ENCODE measurements around the gene SPDYC. TPM values are rescaled to one million over a fixed set of nuclear protein-coding genes. Genes with fewer than 3 reads are reported as not detected.

Gene SPDYC
- total RNA-seq, 1 donor from 2014 or later: not detected

DNA sequence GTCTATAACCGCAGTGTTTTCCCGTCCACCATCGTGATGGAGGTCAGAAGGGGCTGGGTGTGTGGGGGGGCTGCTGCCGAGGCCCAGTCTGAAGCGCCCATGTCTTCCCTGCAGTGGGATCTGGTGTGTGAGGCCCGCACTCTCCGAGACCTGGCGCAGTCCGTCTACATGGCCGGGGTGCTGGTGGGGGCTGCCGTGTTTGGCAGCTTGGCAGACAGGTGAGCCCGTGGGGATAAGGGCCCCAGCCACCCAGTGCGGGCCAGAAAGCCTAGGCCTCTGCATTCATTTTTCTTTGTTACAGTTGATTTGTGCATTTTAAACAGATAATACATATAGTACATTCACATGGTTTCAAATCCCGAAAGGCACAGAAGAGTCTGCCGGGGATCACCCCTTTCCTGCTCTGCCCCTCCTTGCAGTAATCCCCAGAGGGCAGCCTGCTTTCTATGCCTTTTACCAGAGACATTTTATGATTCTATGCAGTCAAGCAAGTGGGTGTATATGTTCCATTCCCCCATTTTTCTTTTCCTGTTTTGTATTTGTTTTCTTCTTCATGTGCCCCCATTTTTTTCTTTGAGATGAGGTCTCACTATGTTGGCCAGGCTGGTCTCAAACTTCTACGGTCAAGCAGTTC lies 44.3 kb downstream of the SPDYC start:
- Histone ChIP-seq H3K27ac (no peak overlapping the region), H3K9me3 (no peaks in the 10 kb centered on the region), H3K27me3 (no peaks in the 10 kb centered on the region), H3K4me1 (no peaks in the 10 kb centered on the region), H3K36me3 (peaks cover 27% of the 10 kb centered on the region), H3K4me3 (no peak overlapping the region)
- TF ChIP-seq, protein P1, sequence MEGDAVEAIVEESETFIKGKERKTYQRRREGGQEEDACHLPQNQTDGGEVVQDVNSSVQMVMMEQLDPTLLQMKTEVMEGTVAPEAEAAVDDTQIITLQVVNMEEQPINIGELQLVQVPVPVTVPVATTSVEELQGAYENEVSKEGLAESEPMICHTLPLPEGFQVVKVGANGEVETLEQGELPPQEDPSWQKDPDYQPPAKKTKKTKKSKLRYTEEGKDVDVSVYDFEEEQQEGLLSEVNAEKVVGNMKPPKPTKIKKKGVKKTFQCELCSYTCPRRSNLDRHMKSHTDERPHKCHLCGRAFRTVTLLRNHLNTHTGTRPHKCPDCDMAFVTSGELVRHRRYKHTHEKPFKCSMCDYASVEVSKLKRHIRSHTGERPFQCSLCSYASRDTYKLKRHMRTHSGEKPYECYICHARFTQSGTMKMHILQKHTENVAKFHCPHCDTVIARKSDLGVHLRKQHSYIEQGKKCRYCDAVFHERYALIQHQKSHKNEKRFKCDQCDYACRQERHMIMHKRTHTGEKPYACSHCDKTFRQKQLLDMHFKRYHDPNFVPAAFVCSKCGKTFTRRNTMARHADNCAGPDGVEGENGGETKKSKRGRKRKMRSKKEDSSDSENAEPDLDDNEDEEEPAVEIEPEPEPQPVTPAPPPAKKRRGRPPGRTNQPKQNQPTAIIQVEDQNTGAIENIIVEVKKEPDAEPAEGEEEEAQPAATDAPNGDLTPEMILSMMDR (IDR thresholded peaks at IDR 0.05): no peak
- intact Hi-C loops (cut with DNase I): no loop called here
- DNase-seq (no peak), ATAC-seq (no peak)

DNA sequence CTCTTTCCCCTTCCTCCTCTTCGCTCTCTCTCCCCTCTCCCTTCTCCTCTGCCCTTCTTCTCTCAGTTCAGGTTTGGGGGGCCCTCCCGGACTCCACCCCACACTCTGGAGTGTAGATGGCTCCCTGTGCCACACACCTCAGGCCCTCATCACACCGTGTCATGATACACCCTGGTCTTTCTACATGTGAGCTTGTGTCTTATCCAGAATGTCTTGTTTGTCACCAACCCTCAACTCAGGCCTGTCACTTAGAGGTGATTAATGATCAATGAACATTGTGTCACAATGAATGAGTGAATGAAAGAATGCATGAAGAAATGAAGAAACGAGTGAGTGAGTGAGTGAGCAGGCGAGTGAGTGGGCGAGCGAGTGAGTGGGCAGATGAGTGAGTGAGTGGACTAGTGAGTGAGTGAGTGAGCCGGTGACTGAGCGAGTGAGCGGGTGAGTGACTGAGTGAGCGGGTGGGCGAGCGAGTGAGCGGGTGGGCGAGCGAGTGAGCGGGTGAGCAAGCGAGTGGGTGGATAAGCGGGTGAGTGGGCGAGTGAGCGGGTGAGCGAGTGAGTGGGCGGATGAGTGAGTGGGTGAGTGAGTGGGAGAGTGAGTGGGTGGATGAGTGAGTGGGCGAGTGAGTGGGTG lies 45.5 kb downstream of the SPDYC start:
- TF ChIP-seq, protein P1 (IDR thresholded peaks at IDR 0.05): no peak
- intact Hi-C loops (cut with DNase I): no loop called here
- H3K9me3 ChIP-seq: no peaks in the 10 kb centered on the region
- no peaks in the 10 kb centered on the region for H3K4me1 ChIP-seq
- H3K27ac ChIP-seq: no peak overlapping the region
- no peaks in the 10 kb centered on the region for H3K27me3 ChIP-seq
- H3K36me3 ChIP-seq: peaks cover 15% of the 10 kb centered on the region
- ATAC-seq (no peak), DNase-seq (no peak)
- no peak overlapping the region for H3K4me3 ChIP-seq

DNA sequence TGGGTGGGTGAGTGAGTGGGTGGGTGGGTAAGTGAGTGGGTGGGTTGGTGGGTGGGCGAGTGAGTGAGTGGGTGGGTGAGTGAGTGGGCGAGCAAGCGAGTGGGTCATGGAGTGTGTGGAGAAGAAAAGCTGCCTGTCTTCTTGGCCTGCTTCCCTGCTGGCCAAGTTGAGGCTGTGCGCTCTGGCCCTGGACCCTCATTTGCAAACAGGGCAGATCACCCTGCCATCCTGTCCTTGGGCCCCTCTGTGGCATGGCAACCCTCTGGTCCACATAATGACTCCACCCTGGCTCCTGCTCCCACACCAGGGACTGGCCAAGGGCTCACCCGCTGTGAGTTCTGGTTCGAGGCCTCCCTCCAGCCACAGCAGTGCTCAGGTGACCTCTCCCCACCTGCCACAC lies 46.8 kb downstream of the SPDYC start:
- peak; percentile 48 for DNase-seq
- Histone ChIP-seq H3K4me3 (no peak overlapping the region), H3K27me3 (no peaks in the 10 kb centered on the region), H3K4me1 (no peaks in the 10 kb centered on the region), H3K27ac (no peak overlapping the region), H3K9me3 (no peaks in the 10 kb centered on the region), H3K36me3 (peaks cover 2% of the 10 kb centered on the region)
- no peak for ATAC-seq
- intact Hi-C loops (cut with DNase I): no loop called here
- TF ChIP-seq, protein P1 (IDR thresholded peaks at IDR 0.05): no peak

DNA sequence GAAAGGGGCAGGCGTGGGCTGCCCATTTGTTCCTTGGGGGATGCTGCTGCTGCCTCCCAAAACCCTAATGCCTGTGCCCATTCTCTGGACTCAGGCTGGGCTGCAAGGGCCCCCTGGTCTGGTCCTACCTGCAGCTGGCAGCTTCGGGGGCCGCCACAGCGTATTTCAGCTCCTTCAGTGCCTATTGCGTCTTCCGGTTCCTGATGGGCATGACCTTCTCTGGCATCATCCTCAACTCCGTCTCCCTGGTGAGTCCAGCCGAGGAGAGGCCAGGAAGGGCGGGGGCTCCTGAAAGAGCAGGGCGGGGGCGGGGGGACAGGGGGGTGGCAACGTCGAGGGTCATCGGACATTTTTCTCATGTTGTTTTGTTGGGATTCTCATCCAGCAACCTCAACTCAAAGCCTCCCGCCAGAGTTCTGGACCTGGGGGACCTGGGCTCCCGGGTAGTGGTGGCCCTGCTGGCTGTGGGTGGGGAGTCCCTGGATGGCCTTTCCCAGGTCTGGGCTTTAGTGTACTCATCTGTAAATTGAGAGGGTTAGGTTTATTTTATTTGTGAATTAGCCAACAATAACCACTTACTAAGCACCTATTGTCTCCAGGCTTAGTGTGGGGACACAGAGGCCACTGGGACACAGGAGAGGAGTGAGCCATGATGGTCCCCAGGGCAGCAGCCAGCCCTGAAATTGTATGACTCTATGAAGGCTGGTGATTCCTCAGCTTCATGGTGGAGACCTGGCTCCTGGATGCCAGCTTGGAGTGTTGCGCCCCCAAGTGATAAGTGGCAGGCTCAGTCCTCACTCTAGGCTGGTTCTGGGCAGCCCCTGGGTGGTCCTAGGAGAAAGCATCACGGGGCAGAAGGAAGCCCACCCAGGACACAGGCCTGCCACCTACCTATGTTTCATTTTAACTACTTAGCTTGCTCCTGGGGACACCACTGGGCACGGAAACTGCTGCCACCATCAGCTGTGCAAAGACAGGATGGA lies 47.7 kb downstream of the SPDYC start:
- Histone ChIP-seq H3K36me3 (no peaks in the 10 kb centered on the region), H3K4me1 (peaks cover 8% of the 10 kb centered on the region), H3K4me3 (no peak overlapping the region), H3K9me3 (no peaks in the 10 kb centered on the region), H3K27ac (no peak overlapping the region), H3K27me3 (no peaks in the 10 kb centered on the region)
- ATAC-seq (no peak), DNase-seq (peak; percentile 46)
- intact Hi-C loops (cut with DNase I): no loop called here
- TF ChIP-seq, protein P1 (IDR thresholded peaks at IDR 0.05): no peak

DNA sequence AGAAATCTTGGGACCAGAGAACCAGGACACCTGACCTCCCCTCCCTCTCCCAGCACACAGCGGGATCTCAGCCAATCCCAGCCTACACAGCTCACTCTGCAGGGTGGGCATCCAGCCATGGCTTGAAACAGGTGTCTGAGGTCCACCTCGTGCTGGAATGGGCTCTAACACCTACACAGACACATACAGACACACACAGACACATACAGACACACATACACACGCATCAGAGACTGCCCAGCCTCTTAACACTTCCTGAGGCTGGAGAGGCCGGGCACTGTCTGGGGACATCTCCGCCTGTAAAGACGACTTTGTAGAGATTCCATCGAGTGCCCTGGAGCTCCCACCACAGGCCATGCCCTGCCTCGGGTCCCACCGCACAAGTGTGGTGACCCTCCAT lies 48.4 kb downstream of the SPDYC start:
- H3K4me1 ChIP-seq: peaks cover 9% of the 10 kb centered on the region
- intact Hi-C loops (cut with DNase I): no loop called here
- H3K27me3 ChIP-seq: no peaks in the 10 kb centered on the region
- ATAC-seq: no peak
- TF ChIP-seq, protein P1 (IDR thresholded peaks at IDR 0.05): no peak
- no peaks in the 10 kb centered on the region for H3K9me3 ChIP-seq
- H3K36me3 ChIP-seq: no peaks in the 10 kb centered on the region
- H3K4me3 ChIP-seq: no peak overlapping the region
- H3K27ac ChIP-seq: no peak overlapping the region
- DNase-seq: no peak

Data from upper lobe of right lung (tissue), 1 donor.